ENCODE measurements around the gene KIR3DL3.
"Not testable (repeated sequence)": the region's sequence is repeated elsewhere in the genome, so short reads cannot be mapped to it uniquely, and the experiment has no call there.

DNA sequence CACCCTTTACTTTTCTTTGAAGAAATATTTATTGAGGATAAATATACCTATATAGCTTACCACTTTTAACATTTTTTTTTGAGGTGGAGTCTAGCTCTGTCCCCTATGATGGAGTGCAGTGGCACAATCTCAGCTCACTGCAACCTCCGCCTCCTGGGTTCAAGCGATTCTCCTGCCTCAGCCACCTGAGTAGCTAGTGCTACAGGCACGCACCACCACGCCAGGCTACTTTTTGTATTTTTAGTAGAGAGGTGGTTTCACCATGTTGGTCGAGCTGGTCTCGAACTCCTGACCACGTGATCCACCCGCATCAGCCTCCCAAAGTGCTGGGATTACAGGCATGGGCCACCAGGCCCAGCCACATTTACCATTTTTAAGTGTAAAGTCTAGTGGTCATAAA, 51.6 kb downstream of the KIR3DL3 start:
- TF ChIP-seq, protein P1, sequence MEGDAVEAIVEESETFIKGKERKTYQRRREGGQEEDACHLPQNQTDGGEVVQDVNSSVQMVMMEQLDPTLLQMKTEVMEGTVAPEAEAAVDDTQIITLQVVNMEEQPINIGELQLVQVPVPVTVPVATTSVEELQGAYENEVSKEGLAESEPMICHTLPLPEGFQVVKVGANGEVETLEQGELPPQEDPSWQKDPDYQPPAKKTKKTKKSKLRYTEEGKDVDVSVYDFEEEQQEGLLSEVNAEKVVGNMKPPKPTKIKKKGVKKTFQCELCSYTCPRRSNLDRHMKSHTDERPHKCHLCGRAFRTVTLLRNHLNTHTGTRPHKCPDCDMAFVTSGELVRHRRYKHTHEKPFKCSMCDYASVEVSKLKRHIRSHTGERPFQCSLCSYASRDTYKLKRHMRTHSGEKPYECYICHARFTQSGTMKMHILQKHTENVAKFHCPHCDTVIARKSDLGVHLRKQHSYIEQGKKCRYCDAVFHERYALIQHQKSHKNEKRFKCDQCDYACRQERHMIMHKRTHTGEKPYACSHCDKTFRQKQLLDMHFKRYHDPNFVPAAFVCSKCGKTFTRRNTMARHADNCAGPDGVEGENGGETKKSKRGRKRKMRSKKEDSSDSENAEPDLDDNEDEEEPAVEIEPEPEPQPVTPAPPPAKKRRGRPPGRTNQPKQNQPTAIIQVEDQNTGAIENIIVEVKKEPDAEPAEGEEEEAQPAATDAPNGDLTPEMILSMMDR (IDR thresholded peaks at IDR 0.05) = not testable (repeated sequence)
- TF ChIP-seq POLR2A (IDR thresholded peaks at IDR 0.05) = not testable (repeated sequence)

Measured in testis (tissue), 2 donors.